ENCODE data around the gene ISCA2.

ISCA2 gene

GRCh38 chr14:74525361-74525851 lies 31.8 kb downstream of the ISCA2 start:
- no peak overlapping the region for H3K4me2 ChIP-seq (ENCODE audit: low read length)
- no peak overlapping the region for H2AFZ ChIP-seq (ENCODE audit: low read depth, low read length)
- H3K9me3 ChIP-seq (ENCODE audit: insufficient read depth, low read length) = no peaks in the 10 kb centered on the region
- no peaks in the 10 kb centered on the region for H4K20me1 ChIP-seq (ENCODE audit: insufficient read depth, low read length)
- H3K79me2 ChIP-seq (ENCODE audit: low read length) = no peaks in the 10 kb centered on the region
- no peak overlapping the region for H3K4me3 ChIP-seq (ENCODE audit: low read length)
- TF ChIP-seq CTCF (IDR thresholded peaks at IDR 0.05; ENCODE audit: low read depth, low read length) (no peak), EZH2phosphoT487 (IDR thresholded peaks at IDR 0.05; ENCODE audit: low read depth) (no peak)
- no peaks in the 10 kb centered on the region for H3K36me3 ChIP-seq (replicated peaks; ENCODE audit: low read depth, low read length)
- H3K27me3 ChIP-seq (ENCODE audit: low read depth, low read length) = peaks cover 33% of the 10 kb centered on the region
- H3K27ac ChIP-seq (ENCODE audit: low read length) = no peak overlapping the region
- H3K4me1 ChIP-seq (ENCODE audit: low read length) = peaks cover 11% of the 10 kb centered on the region
- H3K9ac ChIP-seq (ENCODE audit: low read length) = no peak overlapping the region

- Histone ChIP-seq H3K9ac (ENCODE audit: low read length) (no peak overlapping the region), H3K9me3 (ENCODE audit: insufficient read depth, low read length) (no peaks in the 10 kb centered on the region), H3K4me3 (ENCODE audit: low read length) (no peak overlapping the region), H3K27me3 (ENCODE audit: low read depth, low read length) (peaks cover 33% of the 10 kb centered on the region), H2AFZ (ENCODE audit: low read depth, low read length) (no peak overlapping the region), H3K4me2 (ENCODE audit: low read length) (no peak overlapping the region), H4K20me1 (ENCODE audit: insufficient read depth, low read length) (no peaks in the 10 kb centered on the region), H3K27ac (ENCODE audit: low read length) (no peak overlapping the region), H3K36me3 (replicated peaks; ENCODE audit: low read depth, low read length) (no peaks in the 10 kb centered on the region), H3K79me2 (ENCODE audit: low read length) (no peaks in the 10 kb centered on the region), H3K4me1 (ENCODE audit: low read length) (peaks cover 11% of the 10 kb centered on the region)
- TF ChIP-seq CTCF (IDR thresholded peaks at IDR 0.05; ENCODE audit: low read depth, low read length) (no peak), EZH2phosphoT487 (IDR thresholded peaks at IDR 0.05; ENCODE audit: low read depth) (no peak)
Observed at GRCh38 chr14:74526854-74527585, 33.5 kb downstream of the ISCA2 start.

GRCh38 chr14:74527736-74528280 lies 34.2 kb downstream of the ISCA2 start:
- Histone ChIP-seq H2AFZ (ENCODE audit: low read depth, low read length) (no peak overlapping the region), H3K9me3 (ENCODE audit: insufficient read depth, low read length) (no peaks in the 10 kb centered on the region), H3K27me3 (ENCODE audit: low read depth, low read length) (peaks cover 33% of the 10 kb centered on the region), H4K20me1 (ENCODE audit: insufficient read depth, low read length) (no peaks in the 10 kb centered on the region), H3K4me3 (ENCODE audit: low read length) (no peak overlapping the region), H3K4me2 (ENCODE audit: low read length) (no peak overlapping the region), H3K79me2 (ENCODE audit: low read length) (no peaks in the 10 kb centered on the region), H3K27ac (ENCODE audit: low read length) (no peak overlapping the region), H3K4me1 (ENCODE audit: low read length) (peaks cover 11% of the 10 kb centered on the region), H3K36me3 (replicated peaks; ENCODE audit: low read depth, low read length) (no peaks in the 10 kb centered on the region), H3K9ac (ENCODE audit: low read length) (no peak overlapping the region)
- TF ChIP-seq EZH2phosphoT487 (IDR thresholded peaks at IDR 0.05; ENCODE audit: low read depth) (no peak), CTCF (IDR thresholded peaks at IDR 0.05; ENCODE audit: low read depth, low read length) (no peak)

GRCh38 chr14:74528406-74528805 lies 34.8 kb downstream of the ISCA2 start:
- no peak overlapping the region for H3K27ac ChIP-seq (ENCODE audit: low read length)
- no peaks in the 10 kb centered on the region for H3K9me3 ChIP-seq (ENCODE audit: insufficient read depth, low read length)
- no peaks in the 10 kb centered on the region for H3K79me2 ChIP-seq (ENCODE audit: low read length)
- H3K4me3 ChIP-seq (ENCODE audit: low read length) = no peak overlapping the region
- H3K9ac ChIP-seq (ENCODE audit: low read length) = no peak overlapping the region
- H3K4me2 ChIP-seq (ENCODE audit: low read length) = no peak overlapping the region
- H3K4me1 ChIP-seq (ENCODE audit: low read length) = peaks cover 11% of the 10 kb centered on the region
- no peaks in the 10 kb centered on the region for H4K20me1 ChIP-seq (ENCODE audit: insufficient read depth, low read length)
- H2AFZ ChIP-seq (ENCODE audit: low read depth, low read length) = no peak overlapping the region
- H3K36me3 ChIP-seq (replicated peaks; ENCODE audit: low read depth, low read length) = no peaks in the 10 kb centered on the region
- peaks cover 29% of the 10 kb centered on the region for H3K27me3 ChIP-seq (ENCODE audit: low read depth, low read length)
- TF ChIP-seq CTCF (IDR thresholded peaks at IDR 0.05; ENCODE audit: low read depth, low read length) (no peak), EZH2phosphoT487 (IDR thresholded peaks at IDR 0.05; ENCODE audit: low read depth) (no peak)

Measured in OCI-LY3 (cell line).